ENCODE data around the gene KPNA4.
"Not testable (repeated sequence)": the region's sequence is repeated elsewhere in the genome, so short reads cannot be mapped to it uniquely, and the experiment has no call there.

Gene KPNA4

GRCh38 chr3:160569894-160570652, 4.7 kb upstream of the KPNA4 start:
- DNase-seq = no peak

GRCh38 chr3:160568989-160569388, 3.6 kb upstream of the KPNA4 start:
- no peak for DNase-seq

GRCh38 chr3:160567774-160568173, 2.4 kb upstream of the KPNA4 start:
- no peak for DNase-seq

GRCh38 chr3:160566499-160566898, 1.1 kb upstream of the KPNA4 start:
- DNase-seq = no peak

DNA sequence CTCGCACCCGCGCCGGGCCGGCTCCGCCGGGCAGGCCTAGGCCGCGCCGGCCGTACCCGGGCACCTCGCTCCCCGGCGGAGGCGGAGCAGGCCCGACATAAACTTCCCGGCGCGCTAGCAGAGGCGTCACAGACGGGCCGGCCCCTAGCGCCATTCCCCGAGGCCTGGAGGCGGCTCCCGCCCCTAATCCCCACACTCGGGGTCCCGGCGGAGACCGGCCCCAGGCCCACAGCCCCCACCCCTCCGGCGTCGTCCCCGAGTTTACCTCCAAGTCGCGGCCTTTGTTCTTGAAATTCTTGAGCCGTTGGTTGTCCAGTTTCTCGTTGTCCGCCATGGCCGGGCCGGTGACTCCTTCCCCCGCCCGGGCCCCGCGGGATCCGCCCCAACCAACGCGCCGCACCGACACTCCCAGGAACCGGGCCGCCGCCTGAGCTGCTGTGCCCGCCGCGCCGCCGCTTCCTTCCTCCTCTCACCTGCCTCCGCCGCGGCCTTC, 376 bp downstream of the KPNA4 start:
- peak; percentile 50 for DNase-seq

GRCh38 chr3:160564258-160564911, 986 bp downstream of the KPNA4 start:
- DNase-seq = no peak

GRCh38 chr3:160562952-160563351, 2.4 kb downstream of the KPNA4 start:
- DNase-seq = no peak

DNA sequence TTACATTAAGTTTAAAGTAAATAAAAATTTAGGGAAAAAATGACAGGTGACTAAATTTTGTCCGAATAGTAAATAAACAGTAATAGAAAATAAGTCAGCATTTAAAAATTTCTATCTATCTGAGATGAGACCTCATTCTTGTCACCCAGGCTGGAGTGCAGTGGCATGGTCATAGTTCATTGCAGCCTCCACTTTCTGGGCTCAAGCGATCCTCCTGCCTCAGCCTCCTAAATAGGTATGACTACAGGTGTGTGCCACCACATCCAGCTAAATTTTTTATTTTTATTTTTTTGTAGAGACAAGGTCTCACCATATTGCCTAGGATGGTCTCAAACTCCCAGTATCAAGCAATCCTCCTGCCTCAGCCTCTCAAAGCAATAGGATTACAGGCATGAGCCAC, 7.8 kb downstream of the KPNA4 start:
- DNase-seq = no peak

- DNase-seq = no peak
These were observed 9.2 kb downstream of the KPNA4 start for GRCh38 chr3:160556141-160556540.

- DNase-seq = no peak
These were observed 10.4 kb downstream of the KPNA4 start for GRCh38 chr3:160554980-160555379.

DNA sequence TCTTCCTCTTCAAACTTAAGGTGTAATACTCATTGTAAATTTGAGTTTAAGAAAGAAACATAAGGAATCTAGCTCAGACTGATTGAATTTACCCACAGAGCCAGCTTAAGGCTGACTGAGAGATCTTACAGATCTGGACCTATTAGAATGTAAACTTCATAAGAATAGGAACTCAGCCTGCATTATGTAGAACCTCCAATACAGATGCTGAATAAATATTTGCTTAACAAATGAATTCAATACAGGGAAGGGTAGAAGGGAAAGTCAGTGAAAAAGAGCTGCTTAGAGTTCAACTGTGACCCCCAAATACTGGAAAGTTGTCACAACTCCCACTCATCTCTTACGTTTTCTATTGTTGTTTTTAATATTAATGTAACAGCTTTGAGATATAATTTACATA, 11.5 kb downstream of the KPNA4 start:
- DNase-seq = no peak

GRCh38 chr3:160546727-160547126, 18.6 kb downstream of the KPNA4 start:
- no peak for DNase-seq

GRCh38 chr3:160545504-160545871, 19.9 kb downstream of the KPNA4 start:
- no peak for DNase-seq

DNA sequence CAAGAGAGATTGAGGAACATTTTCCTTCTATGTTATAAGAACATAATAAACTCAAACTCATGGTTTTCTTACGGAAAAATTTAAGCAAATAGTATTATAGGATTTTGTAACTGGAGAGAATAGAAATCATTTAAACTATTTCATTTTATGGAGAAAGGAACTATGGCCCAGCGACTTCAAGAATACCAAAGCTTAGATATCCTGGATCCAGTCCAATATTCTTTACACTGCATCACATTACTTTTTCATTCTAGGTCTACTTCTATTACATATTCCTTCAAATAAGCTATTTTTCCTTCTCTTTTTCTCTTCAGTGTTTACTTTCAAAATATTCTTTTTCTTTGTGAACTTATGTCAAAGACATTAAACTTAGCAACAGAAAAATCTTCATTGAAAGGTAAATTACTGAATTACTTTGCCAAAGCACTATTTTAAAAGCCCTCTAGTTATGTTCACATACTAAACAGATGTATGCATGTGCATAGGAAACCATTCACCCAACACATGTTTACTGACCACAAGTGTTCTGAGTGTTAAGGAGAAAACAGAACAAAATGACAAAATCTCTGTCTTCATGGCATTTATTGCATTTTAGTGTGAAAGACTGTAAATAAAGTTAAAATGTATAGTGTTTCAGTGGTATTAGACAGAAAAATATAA, 20.4 kb downstream of the KPNA4 start:
- no peak for DNase-seq

- no peak for DNase-seq
These were observed 24.8 kb downstream of the KPNA4 start for GRCh38 chr3:160540551-160540950.

DNA sequence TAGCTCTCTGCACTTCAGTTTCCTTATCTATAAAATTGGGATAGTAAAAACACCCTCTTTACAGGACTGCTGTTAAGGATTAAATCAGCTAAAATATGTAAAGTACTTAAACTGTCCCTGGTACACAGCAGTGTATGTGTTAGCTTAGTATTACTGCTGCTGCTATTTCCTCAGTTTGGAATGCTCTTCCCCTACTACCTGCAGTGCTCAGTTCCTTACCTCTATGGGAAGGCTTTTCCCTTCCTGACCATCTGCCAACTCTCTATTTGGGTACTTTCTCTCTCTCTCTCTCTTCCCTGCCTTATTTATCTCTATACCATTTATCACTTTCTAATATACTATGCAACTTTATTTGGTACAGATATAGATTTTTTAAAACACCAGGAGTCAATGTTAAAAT, 26.5 kb downstream of the KPNA4 start:
- no peak for DNase-seq

DNA sequence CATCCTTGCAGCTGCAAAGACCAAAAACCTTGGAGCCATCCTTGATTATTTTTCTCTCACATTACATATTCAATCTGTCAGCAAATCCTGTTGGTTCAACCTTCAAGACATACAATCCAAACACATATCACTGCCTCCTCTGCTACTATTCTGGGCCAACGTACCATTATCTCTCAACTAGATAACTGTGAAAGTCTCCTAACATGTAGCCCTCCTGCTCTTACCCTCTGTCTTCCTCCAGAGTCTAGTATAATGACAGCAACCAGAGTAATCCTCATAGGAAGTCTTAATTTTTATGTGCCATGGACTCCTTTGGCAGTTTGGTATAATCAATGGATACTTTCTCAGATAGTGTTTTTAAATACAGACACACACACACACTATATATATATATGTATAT, 27.6 kb downstream of the KPNA4 start:
- no peak for DNase-seq

DNA sequence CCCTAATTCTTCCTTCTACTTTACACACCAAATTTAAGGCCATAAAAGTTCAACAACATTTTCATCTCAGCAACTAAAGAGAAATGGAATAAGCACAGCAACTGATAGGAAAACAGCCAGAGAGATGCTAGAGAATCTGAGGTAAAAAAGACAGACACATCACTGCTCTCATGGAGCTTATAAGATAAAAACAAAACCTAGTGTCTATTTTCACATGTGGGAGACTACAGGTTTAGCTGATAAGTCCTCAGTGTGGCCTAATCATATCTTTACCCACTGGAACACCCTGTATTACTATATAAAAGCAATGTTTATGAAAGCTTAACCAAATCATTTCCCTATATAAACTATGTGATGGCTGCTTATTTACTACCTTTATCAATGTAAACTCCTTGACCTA, 33.0 kb downstream of the KPNA4 start:
- no peak for DNase-seq

- no peak for DNase-seq
These were observed 34.1 kb downstream of the KPNA4 start for GRCh38 chr3:160531311-160531710.

DNA sequence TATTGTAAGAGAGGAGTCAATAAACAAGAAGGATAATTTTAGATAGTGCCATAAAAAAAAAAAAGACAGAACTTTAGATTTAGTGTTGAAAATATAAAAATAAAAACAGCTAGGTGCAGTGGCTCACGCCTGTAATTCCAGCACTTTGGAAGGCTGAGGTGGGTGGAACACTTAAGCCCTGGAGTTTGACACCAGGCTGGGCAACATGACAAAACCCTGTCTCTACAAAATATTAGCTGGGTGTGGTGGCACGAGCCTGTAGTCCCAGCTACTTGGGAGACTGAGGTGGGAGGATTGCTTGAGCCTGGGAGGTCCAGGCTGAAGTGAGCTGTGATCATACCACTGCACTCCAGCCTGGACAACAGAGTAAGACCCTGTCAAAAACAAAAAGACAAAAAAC, 49.0 kb downstream of the KPNA4 start:
- not testable (repeated sequence) for DNase-seq

DNA sequence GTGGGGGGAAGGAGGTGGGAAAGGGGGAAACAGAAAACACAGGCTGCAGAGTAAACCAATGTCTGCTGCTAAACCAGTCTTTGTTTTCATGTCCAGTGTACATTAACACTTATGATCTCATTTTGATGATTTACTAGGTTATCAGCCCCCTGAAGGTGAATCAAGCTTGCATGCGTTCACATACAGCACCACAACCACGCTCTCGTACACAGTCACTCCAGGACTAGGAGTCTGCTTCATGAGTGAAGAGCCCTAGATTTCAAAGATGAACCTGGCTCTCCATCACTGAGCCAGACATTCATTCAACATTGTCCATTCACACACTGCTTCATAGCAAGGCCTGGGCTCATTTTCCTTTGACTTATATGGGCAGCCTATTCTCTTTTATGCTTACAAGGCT, 64.0 kb downstream of the KPNA4 start:
- no peak for DNase-seq

GRCh38 chr3:160498202-160498601, 67.2 kb downstream of the KPNA4 start:
- no peak for DNase-seq

DNA sequence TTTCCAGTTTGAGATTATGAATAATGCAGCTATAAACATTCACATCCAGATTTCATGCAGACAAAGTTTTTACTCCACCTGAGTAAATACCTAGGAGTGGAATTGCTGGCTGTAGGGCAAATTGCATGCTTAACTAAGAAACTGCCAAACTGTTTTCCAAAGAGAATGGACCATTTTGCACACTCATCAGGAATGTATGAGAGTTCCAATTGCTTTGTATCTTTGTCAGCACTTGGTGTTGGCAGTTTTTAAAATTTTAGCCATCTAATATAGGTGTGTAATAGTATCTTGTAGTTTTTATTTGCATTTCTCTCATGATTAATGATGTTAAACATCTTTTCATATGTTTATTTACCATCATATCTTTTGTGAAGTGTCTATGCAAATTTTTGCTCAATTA, 75.2 kb downstream of the KPNA4 start:
- DNase-seq = no peak

DNA sequence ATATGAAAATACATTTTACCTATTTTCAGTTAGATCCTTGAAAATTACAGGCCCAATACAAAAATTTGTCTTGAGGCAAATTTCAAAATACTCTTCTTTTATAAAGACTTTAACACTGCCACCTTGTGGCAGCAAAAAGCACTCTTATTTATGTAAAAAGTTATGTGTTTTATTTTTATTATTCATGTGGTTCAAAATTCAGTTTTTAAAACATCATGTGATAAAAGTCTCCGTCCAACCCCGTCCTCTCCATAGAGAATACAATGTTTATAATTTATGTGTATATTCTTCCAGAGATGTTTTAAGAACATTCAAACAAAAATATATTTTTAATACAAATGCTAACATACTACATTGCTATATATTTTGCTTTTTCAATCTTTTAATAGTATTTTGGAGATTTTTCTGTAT, 78.9 kb downstream of the KPNA4 start:
- DNase-seq = peak; percentile 56

All from NCI-H1694 treated with DMSO at 0.1 percent for 48 hours (cell line).